ENCODE measurements around the gene MUS81. TPM values are rescaled to one million over a fixed set of nuclear protein-coding genes. Genes with fewer than 3 reads are reported as not detected.

Gene MUS81
- total RNA-seq, 1 donor from 2014 or later, result 52.8 TPM

DNA sequence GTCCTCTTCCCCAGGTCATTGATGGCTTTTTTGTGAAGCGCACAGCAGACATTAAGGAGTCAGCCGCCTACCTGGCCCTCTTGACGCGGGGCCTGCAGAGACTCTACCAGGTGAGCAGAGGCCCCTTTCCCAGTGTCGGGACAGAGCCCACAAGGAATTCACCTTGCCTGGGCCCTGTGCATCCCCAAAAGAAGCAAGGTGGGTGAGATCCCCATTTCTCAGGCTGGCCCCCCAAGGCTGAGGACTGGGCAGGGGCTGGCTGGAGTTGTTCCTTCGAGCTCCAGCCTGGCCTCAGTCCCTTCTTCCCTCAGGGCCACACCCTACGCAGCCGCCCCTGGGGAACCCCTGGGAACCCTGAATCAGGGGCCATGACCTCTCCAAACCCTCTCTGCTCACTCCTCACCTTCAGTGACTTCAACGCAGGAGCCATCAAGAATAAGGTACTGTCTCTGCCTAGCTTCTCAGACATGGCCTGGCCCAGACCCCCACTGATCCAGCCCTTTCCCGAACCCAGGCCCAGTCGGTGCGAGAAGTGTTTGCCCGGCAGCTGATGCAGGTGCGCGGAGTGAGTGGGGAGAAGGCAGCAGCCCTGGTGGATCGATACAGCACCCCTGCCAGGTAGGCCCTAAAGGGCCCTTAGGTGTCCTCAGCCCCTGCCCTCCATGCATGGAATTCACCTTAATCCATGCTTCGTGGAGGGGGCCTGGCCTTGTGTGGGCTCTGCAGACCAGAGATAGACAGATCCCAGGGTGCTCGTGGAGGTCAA is 4.7 kb downstream of the MUS81 start:
- peaks cover 79% of the 10 kb centered on the region for H3K36me3 ChIP-seq
- TF ChIP-seq, protein P1, sequence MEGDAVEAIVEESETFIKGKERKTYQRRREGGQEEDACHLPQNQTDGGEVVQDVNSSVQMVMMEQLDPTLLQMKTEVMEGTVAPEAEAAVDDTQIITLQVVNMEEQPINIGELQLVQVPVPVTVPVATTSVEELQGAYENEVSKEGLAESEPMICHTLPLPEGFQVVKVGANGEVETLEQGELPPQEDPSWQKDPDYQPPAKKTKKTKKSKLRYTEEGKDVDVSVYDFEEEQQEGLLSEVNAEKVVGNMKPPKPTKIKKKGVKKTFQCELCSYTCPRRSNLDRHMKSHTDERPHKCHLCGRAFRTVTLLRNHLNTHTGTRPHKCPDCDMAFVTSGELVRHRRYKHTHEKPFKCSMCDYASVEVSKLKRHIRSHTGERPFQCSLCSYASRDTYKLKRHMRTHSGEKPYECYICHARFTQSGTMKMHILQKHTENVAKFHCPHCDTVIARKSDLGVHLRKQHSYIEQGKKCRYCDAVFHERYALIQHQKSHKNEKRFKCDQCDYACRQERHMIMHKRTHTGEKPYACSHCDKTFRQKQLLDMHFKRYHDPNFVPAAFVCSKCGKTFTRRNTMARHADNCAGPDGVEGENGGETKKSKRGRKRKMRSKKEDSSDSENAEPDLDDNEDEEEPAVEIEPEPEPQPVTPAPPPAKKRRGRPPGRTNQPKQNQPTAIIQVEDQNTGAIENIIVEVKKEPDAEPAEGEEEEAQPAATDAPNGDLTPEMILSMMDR (IDR thresholded peaks at IDR 0.05), result no peak
- intact Hi-C loops (cut with DNase I), result no loop called here
- H3K4me3 ChIP-seq, result no peak overlapping the region
- H3K9me3 ChIP-seq, result no peaks in the 10 kb centered on the region
- peak; percentile 34 for DNase-seq
- no peak overlapping the region for H3K27ac ChIP-seq
- ATAC-seq, result no peak
- peaks cover 22% of the 10 kb centered on the region for H3K4me1 ChIP-seq
- no peaks in the 10 kb centered on the region for H3K27me3 ChIP-seq (ENCODE audit: low read depth)

GRCh38 chr11:65865550-65866172 is 5.4 kb downstream of the MUS81 start:
- ATAC-seq (no peak), DNase-seq (peak; percentile 34)
- Histone ChIP-seq H3K4me1 (peaks cover 23% of the 10 kb centered on the region), H3K27me3 (ENCODE audit: low read depth) (no peaks in the 10 kb centered on the region), H3K4me3 (no peak overlapping the region), H3K36me3 (peaks cover 80% of the 10 kb centered on the region), H3K9me3 (no peaks in the 10 kb centered on the region), H3K27ac (no peak overlapping the region)
- intact Hi-C loops (cut with DNase I), result no loop called here
- TF ChIP-seq, protein P1 (IDR thresholded peaks at IDR 0.05), result no peak

- Histone ChIP-seq H3K4me1 (peaks cover 26% of the 10 kb centered on the region), H3K36me3 (peaks cover 77% of the 10 kb centered on the region), H3K27ac (no peak overlapping the region), H3K27me3 (ENCODE audit: low read depth) (no peaks in the 10 kb centered on the region), H3K4me3 (no peak overlapping the region), H3K9me3 (no peaks in the 10 kb centered on the region)
- DNase-seq (peak; percentile 45), ATAC-seq (no peak)
- intact Hi-C loops (cut with DNase I), result no loop called here
- TF ChIP-seq, protein P1 (IDR thresholded peaks at IDR 0.05), result no peak
Observed at GRCh38 chr11:65866509-65867283, 6.5 kb downstream of the MUS81 start.

DNA sequence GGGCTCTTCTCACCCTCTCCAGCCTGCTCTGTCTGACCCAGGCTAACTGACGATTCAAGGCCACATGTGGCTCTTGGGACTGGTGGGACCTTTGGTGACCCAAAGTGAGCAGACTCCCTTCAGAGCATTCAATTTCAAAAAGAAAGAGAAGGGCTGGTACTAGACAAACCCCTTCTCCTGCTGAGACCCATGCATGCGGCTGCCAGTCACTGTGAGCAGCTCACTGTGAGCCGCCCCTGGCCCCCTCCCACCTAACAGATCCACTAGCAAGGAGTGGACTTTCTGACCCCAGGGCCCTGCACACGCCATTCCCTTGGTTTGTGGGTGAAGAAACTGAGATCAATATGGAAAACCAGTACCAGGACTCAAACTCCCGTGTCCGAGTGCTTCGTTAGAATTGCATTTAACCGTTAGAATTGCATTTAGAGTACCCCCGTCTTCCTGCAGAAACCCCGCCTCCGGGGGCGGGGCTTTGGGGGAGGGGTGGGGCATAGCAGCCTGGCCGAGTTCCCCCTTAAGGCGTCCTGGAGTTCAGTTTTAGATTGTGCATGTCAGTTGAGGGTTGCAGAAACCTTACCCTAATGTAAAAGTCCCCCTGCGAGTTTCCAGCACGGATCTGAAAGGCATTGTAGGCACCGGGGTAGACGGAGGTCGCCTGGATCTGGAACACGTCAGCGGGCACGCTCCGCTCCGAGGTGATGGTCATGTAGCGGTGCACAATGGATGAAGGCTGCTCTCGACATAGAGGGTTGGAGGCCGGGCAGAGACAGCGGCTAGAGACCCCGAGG is 7.2 kb downstream of the MUS81 start:
- TF ChIP-seq, protein P1 (IDR thresholded peaks at IDR 0.05), result no peak
- intact Hi-C loops (cut with DNase I), result no loop called here
- ATAC-seq (no peak), DNase-seq (peak; percentile 45)
- H3K9me3 ChIP-seq, result no peaks in the 10 kb centered on the region
- peaks cover 69% of the 10 kb centered on the region for H3K36me3 ChIP-seq
- H3K4me1 ChIP-seq, result peaks cover 24% of the 10 kb centered on the region
- no peak overlapping the region for H3K4me3 ChIP-seq
- H3K27me3 ChIP-seq (ENCODE audit: low read depth), result no peaks in the 10 kb centered on the region
- H3K27ac ChIP-seq, result no peak overlapping the region

DNA sequence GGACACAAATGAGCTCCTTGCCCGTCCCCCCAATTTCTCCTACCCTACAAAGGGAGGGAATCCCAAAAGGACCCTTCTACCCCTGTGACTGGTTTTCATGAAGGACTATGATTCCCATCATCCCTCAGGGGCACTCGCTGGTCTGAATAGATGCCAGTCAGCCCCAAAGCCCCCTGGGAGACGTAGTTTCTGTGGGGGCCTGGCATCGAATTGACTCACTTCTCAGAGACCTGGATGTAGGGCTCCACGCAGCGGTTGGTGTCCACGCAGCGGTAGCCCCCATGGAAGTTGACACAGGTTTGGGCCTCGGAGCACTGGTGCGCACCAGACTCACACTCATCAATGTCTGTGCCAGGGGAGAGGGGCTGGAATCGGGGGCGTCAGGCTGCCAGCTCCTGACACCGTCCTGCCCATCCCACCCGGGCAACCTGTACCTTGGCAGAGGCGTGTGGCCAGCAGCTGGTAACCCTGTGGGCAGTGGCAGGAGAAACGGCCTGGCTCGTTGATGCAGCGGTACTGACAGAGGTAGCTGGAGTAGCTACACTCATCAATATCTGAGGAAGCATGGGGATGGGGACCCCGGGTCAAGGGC is 7.9 kb downstream of the MUS81 start:
- no peaks in the 10 kb centered on the region for H3K9me3 ChIP-seq
- no peak overlapping the region for H3K27ac ChIP-seq
- peaks cover 19% of the 10 kb centered on the region for H3K4me1 ChIP-seq
- H3K27me3 ChIP-seq (ENCODE audit: low read depth), result no peaks in the 10 kb centered on the region
- ATAC-seq (no peak), DNase-seq (peak; percentile 47)
- H3K4me3 ChIP-seq, result no peak overlapping the region
- TF ChIP-seq, protein P1 (IDR thresholded peaks at IDR 0.05), result no peak
- intact Hi-C loops (cut with DNase I), result no loop called here
- H3K36me3 ChIP-seq, result peaks cover 62% of the 10 kb centered on the region

All from lower lobe of right lung (tissue), 2 donors.